K562 (cell line): ENCODE results near the gene SLC9A1. TPM values are rescaled to one million over a fixed set of nuclear protein-coding genes. Genes with fewer than 3 reads are reported as not detected.
A peak's percentile ranks its signal among the peaks of the same experiment; 100 is the strongest.

ENCODE experiments used
- ATF1 ChIP-seq, 2 experiments: fragments of 450-650 bp in 1 of 2; IDR thresholded peaks; 2 replicates each; pipeline ENCODE4 v1.6.1; 2016; ENCODE audit warnings: missing compliant biosample characterization in 1 of 2, missing genetic modification characterization in 1 of 2
- CC2D1A ChIP-seq: fragments of 450-650 bp; IDR thresholded peaks from 2 replicates; pipeline ENCODE4 v1.6.1; 2017; ENCODE audit warnings: mild to moderate bottlenecking
- CEBPG ChIP-seq, 3 experiments: fragments of 200-800 bp in 1 of 3; sonication (Bioruptor generic) in 1 of 3; sonication (generic) in 1 of 3; formaldehyde crosslinking in 1 of 3; IDR thresholded peaks in 2 of 3; conservative IDR thresholded peaks in 1 of 3; 2 replicates each; pipeline versions ENCODE4 v1.6.1 to v1.8.0; 2016 to 2022; ENCODE audit warnings: missing compliant biosample characterization in 2 of 3, missing genetic modification characterization in 2 of 3, mild to moderate bottlenecking in 1 of 3, missing genetic modification reagents in 1 of 3
- ELF2 ChIP-seq: fragments of 250-450 bp; sonication (Bioruptor Pico); IDR thresholded peaks from 2 replicates; pipeline ENCODE4 v1.5.0; 2021; ENCODE audit warnings: mild to moderate bottlenecking
- GTF2F1 ChIP-seq: IDR thresholded peaks from 2 replicates; pipeline ENCODE4 v1.6.1; 2011; ENCODE audit warnings: low read depth, low read length, improper control_type of control experiment
- HDAC2 ChIP-seq: fragments of 450-650 bp; IDR thresholded peaks from 2 replicates; pipeline ENCODE4 v1.6.1; 2016; ENCODE audit warnings: mild to moderate bottlenecking
- KAT7 ChIP-seq: sonication (generic); formaldehyde crosslinking; IDR thresholded peaks from 2 replicates; pipeline ENCODE4 v1.8.0; 2022; ENCODE audit warnings: missing genetic modification reagents, mild to moderate bottlenecking, borderline replicate concordance
- LARP7 ChIP-seq: fragments of 450-650 bp; IDR thresholded peaks from 2 replicates; pipeline ENCODE4 v1.6.1; 2016
- NEUROD1 ChIP-seq: fragments of 150-350 bp; IDR thresholded peaks from 2 replicates; pipeline ENCODE4 v1.6.1; 2014; ENCODE audit warnings: borderline replicate concordance, low read length, low read depth; ENCODE audit not compliant: partially characterized antibody
- RREB1 ChIP-seq: fragments of 250-450 bp; sonication (Bioruptor Pico); IDR thresholded peaks from 2 replicates; pipeline ENCODE4 v1.4.0; 2020
- ZBTB17 ChIP-seq: fragments of 450-650 bp; formaldehyde crosslinking; IDR thresholded peaks from 2 replicates; pipeline ENCODE4 v1.4.0; 2020; ENCODE audit warnings: mild to moderate bottlenecking
- ZBTB43 ChIP-seq: sonication (generic); formaldehyde crosslinking; IDR thresholded peaks from 2 replicates; pipeline ENCODE4 v1.8.0; 2023; ENCODE audit warnings: mild to moderate bottlenecking, missing genetic modification reagents
- ZFX ChIP-seq: sonication (generic); formaldehyde crosslinking; IDR thresholded peaks from 2 replicates; pipeline ENCODE4 v1.8.0; 2022; ENCODE audit warnings: mild to moderate bottlenecking, missing genetic modification reagents, moderate library complexity
- ZNF217 ChIP-seq: sonication (generic); formaldehyde crosslinking; IDR thresholded peaks from 2 replicates; pipeline ENCODE4 v1.8.0; 2022; ENCODE audit warnings: mild to moderate bottlenecking, missing genetic modification reagents
- ZNF512 ChIP-seq: IDR thresholded peaks from 2 replicates; pipeline ENCODE4 v1.6.1; 2016; ENCODE audit warnings: missing genetic modification characterization, missing compliant biosample characterization
- ZNF561 ChIP-seq: fragments of 450-650 bp; formaldehyde crosslinking; conservative IDR thresholded peaks from 2 replicates; pipeline ENCODE4 v1.4.0; 2020; ENCODE audit warnings: mild to moderate bottlenecking, moderate library complexity
- ZNF584 ChIP-seq: fragments of 200-800 bp; sonication (Bioruptor generic); IDR thresholded peaks from 2 replicates; pipeline ENCODE4 v1.6.1; 2016; ENCODE audit warnings: low read depth, mild to moderate bottlenecking, missing genetic modification characterization, missing compliant biosample characterization
- ZNF668 ChIP-seq: fragments of 250-450 bp; sonication (Bioruptor Pico); IDR thresholded peaks from 2 replicates; pipeline ENCODE4 v1.8.0; 2022; ENCODE audit warnings: mild to moderate bottlenecking, inconsistent platforms
- polyA plus RNA-seq, 8 experiments: library from polyadenylated mRNA; depleted of rRNA in 4 of 8; stranded (reverse) in 5 of 8; unstranded in 3 of 8; fragments of >200 nt; fragmentation: Nextera tagmentation in 2 of 8; fragmentation: Illumina TruSeq in 1 of 8; extraction: Ambion mirVana in 2 of 8; extraction: Trizol in 1 of 8; gene quantifications; 2 replicates each; pipeline versions ENCODE4 v1.2.1 to v1.2.3, GENCODE V29; 2011 to 2014; ENCODE audit warnings: inconsistent platforms in 1 of 8, missing spikeins in 1 of 8
- total RNA-seq, 7 experiments: library from RNA; depleted of rRNA in 6 of 7; stranded (reverse); fragments of >200 nt in 6 of 7; fragmentation: Illumina TruSeq in 2 of 7; extraction: Trizol in 2 of 7; gene quantifications; 2 replicates each; pipeline versions ENCODE4 v1.2.1 to v1.2.3, GENCODE V29; 2011 to 2021; ENCODE audit warnings: low replicate concordance in 1 of 7

The SLC9A1 gene
- total and polyA plus RNA-seq, 9 of the 15 experiments (the other 6 are each of a cell fraction or from before 2014, with no cell fraction given): 0.59 to 14.4 (median 2.0) TPM

DNA sequence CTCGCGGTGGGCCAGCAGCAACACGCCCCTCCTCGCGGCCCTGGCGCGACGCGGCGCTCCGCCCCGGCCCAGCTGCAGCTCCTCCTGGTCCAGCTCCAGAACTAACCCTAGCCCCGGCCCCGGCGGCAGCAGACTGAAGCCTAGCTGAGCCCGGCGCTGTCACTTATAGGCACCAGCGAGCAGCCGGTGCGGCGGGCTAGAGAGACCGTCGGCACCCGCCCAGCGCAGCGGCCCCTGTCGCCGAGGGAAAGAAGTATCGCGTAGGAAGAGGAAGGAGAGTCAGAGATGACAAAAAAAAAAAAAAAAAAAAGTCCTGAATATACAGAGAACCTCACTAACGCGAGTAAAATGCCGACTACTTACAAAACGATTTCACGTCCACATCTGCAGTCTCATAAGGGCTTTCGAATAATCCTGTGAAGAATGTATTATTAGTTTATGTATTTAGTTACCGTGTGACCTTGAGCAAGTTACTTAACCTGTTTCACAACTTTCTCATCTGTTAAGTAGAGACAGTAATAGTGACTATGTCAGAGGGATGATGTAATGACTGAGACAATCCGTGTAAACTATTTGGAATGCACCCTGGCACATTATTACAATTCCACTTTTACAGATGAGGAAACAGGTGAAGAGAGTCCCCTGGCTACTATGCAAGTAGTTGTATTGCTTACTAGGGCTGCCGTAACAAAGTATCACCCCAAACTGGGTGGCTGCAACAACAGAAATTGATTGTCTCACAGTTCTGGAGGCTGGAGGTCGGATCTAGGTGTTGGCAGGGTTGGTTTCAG, at the start of gene SLC9A1 (continued):
- TF ChIP-seq CEBPG (CRISPR knock-in tag; IDR thresholded peaks at IDR 0.05) (peak; percentile 91), CEBPG (tag; conservative IDR thresholded peaks at IDR 0.05 in 1 of 2, IDR thresholded peaks at IDR 0.05 in 1 of 2) (peak; percentile 97 to 100), ELF2 (peak; percentile 87), ZBTB17 (CRISPR knock-in tag) (peak; percentile 62; the same call in 1 of the 2 replicates), ZNF512 (tag) (no peak), RREB1 (CRISPR knock-in tag) (no peak), KAT7 (CRISPR knock-in tag) (peak; percentile 92; the same call in 1 of the 2 replicates), ZBTB43 (CRISPR knock-in tag) (0 out of 2 replicates have a peak, but pooled peaks have one; percentile 58), CC2D1A (peak; percentile 95), ZNF584 (CRISPR knock-in tag) (0 out of 2 replicates have a peak, but pooled peaks have one; percentile 79), ZFX (peak; percentile 91), ZNF668 (CRISPR knock-in tag) (no peak), ATF1 (CRISPR knock-in tag; IDR thresholded peaks at IDR 0.05) (peak; percentile 54; the same call in 1 of the 2 replicates), ATF1 (tag; IDR thresholded peaks at IDR 0.05) (peak; percentile 91), ZNF217 (no peak), ZNF561 (CRISPR knock-in tag) (no peak), NEUROD1 (peak; percentile 70), GTF2F1 (peak; percentile 98), HDAC2 (peak; percentile 66; the same call in 1 of the 2 replicates), LARP7 (peak; percentile 95)
